GM21619 (cell line): ENCODE data around the gene RASGRP1.
"Not testable (repeated sequence)": the region's sequence is repeated elsewhere in the genome, so short reads cannot be mapped to it uniquely, and the experiment has no call there.

Experiments used
- ATAC-seq: cut with Tn5 transposase; IDR thresholded peaks from one replicate; pipeline ENCODE4 v1.9.1; 2021; ENCODE audit not compliant: unreplicated experiment

The RASGRP1 gene

DNA sequence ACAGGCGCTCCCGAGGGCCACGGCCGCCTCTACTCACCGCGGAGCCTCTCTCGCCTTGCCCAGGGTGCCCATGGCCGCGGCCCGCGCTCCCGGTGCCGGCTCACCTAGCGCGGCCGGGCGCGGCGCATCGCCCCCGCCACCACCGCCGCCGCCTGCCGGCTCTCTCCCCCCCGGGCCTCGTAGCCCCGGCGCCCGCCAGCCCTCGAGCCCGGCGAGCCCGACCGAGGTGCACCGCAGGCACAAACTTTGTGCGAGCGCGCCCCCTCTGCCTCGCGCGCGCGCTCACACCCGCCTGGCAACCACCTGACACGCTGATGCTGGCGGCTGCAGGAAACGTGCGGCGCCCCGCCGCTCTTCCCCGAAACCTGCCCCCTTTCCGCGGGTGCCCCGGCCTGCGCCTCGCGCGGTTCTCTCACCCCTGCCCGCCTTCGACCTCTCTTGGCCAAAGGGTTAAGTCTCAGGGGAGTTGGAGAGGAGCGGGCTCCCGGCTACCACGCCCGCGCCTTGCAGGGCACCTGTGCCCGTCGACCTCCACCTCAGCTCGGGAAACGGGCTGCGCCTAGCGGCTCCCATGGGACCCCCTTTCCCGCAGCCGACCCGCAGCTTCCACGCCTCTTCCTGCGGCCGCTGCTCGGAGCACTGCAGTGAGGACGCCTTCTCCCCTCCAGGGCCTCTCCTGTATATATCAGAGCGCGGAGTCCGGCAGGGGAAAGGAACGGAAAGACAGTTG lies at the start of gene RASGRP1:
Gene RASGRP1, minus strand, starts transcription at position 258 of the 730 bp plus-strand sequence. Its CDS starts 186 bp downstream, at position 72.
- ATAC-seq = peak; percentile 55

DNA sequence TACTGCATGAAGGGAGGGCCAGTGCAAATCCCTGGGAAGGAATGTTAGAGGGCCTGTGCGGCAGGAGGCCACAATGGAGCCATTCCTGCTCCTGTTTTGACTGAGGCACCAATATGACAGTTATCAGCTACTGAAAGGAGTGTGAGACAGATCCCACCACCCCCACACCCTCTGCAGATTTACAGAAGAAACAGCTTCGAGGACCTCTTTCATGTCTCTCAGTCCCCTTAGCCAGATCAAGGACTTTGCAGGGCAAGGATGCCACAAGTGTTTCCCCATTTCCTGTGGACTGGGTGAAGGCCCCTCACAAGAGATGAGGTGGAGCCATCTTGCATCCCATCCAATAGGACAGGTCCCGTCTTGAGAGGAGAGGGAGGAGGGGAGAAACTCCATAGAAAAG lies 48.5 kb upstream of the RASGRP1 start:
- no peak for ATAC-seq

DNA sequence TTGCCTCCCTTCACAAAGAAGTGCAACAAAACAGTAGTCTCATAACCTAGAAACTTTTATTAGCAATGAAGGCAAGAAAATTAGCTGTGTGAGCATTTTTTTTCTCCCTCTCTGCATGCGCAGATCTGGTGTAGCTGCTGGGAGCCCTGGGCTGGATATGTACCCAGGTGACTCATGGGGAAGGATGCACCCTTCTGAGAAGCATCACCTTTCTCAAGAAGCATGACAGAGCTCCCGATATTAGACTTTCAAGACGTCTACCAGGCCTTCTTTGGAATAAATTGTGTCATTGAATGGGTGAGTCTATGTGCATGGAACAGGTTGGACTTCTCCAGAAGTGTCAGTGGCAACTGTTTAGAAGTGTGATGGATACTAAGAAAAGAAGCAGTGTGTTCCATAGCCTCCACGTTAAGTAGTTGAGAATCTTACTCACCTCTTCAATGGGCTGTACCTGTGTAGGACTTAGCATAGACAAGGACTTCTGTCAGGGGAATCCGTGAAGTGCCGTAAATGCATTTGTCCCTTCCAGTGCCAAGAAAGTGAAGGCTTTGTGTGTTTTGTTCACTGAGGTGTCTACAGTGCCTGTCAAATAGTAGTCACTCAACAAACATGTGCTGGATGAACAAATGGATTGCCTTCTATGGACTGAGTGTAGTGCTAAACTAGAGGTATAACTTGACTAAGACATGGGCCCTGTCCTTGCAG lies 47.7 kb upstream of the RASGRP1 start:
- no peak for ATAC-seq

DNA sequence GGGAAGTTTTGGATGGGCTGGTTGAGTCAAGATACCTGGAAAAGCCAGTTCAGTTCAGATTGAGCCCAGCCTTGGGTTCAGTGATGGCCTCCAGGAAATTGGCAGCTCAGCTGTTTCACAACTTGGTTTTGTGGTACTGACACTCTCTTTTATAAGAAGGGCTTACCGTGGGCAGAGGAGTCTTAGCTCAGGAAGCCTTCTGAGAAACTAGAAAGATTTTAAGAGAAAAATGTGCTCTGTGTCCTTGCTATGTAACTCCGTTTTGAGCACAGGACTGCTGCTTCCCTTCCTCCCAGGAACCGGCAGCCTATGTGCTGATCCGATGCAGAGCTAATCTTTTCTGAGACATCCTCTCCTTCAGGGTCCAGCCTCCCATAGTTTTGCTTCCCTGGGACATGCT lies 46.6 kb upstream of the RASGRP1 start:
- ATAC-seq = no peak

DNA sequence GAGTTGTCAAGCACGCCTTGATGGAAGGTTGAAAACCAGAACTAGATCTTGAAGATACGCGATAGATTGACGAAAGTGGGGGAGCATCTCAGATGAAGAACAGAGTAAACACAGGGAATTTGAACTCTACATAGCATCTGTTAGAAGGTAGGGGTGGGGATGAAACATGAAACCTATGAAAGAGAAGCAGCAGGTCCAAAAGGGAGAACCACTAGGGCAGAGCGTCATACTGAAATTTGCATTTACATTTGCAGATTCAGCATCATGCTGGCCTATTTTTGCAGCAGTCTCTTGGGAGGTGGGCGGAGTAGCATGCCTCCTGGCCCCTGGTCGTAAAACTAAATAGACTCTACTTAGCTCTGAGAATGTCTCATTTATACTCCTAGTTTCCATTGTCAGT lies 46.1 kb upstream of the RASGRP1 start:
- ATAC-seq = no peak

DNA sequence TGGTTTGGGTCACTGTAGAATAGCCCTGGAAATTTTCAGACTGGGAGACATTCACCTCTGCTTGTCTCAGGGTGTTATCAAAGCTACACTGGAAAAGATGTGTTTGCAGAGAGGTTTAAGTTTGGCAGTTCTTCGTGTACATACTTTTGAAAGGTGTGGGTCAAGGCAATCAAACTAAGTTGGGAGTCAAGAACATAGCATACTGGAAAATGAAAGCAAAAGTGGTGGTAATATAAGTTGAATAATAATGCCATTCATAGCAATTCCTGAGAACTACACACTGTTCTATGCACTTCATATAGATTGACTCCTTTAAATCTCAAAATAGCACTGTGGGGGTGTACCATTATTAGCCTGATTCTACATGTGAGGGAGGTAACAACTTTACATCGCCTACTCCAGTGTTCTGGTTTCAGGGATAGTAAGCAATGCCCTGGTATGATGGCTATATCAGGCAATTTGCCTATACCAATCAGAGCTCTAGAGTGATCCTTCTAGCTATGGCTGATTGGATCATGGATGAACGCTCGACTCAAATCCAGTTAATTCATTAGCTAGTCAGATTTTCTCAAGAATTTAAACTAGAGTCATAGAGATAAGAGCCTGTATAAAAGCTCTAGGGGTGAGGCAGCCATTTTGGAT lies 44.6 kb upstream of the RASGRP1 start:
- no peak for ATAC-seq

DNA sequence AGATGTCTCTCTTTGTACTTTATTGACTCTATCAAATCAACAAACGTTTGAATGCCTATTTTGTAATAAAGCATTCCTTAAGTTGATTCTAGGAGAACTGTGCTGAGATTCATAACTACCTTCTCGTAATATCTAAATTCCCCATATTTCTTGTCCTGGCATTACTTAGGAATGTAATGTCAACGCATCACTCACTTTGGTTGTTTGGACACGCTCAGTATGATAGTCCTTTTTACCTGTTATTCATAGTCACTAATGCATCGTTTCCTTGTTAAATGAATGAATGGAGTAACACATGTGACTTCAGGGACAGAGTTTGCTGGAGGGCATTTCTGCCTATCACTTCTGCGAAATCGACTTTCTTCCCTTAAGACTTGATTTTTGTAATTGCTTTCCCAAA lies 44.1 kb upstream of the RASGRP1 start:
- ATAC-seq = no peak

DNA sequence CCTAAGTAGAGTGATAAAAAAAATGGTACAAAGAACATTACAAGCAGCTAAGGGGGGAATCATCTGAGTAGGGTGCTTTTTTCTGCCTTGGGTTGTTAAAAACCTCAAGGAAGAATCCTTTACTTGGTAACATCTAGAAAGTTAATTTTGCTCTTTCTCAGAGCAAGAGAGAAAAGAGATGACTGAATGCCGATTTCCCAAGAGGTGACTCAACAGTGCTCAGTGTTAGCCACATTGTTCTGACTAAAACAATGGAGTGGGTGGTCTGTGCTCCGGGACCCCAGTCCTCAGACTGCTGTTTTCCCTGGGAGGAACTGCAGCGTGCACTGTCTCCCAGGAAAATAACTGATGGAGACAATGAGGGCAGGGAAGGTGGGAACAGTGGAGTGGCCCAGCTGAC lies 41.1 kb upstream of the RASGRP1 start:
- no peak for ATAC-seq

DNA sequence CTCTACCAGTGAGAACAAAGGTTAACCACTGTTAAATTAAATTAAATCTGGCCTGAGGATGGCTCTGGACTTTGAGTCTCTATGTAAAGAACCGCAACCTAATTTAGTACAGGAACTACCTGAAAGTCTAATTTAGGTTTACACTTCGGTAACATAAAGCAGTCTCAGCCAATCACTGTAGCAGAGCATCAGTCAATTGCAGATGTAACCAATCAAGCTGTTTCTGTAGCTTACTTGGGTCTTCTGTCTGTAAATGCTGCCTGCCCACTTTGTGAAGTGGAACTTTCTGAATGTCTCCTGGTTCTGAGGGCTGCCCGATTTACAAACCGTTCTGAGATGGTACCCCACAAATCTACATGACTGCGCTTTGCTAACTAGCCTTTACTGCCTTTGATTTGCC lies 39.1 kb upstream of the RASGRP1 start:
- no peak for ATAC-seq

DNA sequence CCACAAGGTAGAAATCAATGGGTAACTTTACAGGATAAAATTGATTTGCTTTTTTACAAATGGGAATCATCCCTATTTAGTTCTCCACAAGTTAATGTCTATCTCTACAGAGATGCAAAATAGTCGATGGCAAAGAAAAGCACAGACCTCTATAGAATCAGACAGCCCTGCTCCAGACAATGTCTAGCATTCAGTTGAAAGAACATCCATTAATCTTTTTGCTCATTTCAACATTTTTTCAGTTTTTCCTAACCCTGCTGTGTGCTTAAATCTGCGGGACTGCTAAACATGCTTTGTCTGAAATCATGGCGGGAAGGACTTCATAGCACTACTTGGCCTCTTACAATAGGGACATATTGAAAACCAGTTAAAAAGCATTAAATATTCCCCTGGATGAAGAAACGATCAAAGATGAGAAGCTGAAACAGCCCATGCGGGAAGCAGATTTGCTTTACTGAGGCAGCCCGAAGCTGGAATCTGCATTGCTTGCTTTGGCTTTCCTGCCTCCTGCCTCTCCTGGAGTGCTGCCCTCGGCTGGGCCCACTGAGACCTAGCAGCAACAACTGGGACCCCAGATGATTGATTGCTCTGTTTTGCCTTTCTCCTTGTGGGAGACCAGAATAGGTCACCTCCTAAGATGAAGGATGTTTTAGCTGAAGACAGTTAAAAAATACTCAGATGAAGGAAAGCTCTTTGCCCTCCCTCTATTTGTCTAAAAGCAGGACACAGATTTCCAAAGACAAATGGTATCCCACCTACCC lies 38.5 kb upstream of the RASGRP1 start:
- ATAC-seq = no peak

DNA sequence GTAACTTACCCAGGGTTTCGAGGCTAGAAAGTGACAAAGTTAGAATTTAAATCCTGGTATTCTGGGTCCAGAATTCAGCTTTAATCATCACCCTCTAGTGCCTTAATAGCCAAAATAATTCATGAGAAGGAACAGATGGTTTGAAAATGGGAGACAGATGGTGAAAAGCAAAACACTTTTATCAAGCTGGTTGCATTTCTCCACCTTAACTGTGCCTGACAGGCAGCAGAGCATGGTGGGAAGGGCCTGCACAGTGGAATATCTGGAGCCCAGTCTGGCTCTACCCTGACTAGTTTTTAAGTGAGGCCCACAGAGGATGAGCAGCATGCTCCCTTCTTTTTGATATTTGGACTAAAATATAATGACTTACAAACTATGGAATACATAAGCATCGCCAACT lies 35.6 kb upstream of the RASGRP1 start:
- ATAC-seq = no peak

DNA sequence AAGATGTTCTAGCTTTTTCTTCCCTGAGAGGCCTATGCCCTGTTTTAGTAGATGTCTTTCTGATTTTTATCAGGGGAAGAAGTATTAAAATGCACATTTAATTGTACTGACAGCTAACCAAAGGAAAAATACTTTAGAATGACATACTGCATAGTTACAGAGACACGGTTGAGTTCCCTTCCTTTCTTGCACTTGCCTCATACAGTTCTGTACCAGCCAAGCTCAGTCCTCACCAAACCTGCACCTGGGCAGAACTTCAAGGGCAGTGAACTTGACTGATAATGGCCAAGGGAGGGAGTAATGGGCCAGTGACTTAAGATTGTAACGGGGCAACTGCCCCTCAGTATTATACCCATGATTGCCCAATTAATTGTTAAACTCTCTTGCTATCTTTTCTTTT lies 34.1 kb upstream of the RASGRP1 start:
- ATAC-seq = no peak

DNA sequence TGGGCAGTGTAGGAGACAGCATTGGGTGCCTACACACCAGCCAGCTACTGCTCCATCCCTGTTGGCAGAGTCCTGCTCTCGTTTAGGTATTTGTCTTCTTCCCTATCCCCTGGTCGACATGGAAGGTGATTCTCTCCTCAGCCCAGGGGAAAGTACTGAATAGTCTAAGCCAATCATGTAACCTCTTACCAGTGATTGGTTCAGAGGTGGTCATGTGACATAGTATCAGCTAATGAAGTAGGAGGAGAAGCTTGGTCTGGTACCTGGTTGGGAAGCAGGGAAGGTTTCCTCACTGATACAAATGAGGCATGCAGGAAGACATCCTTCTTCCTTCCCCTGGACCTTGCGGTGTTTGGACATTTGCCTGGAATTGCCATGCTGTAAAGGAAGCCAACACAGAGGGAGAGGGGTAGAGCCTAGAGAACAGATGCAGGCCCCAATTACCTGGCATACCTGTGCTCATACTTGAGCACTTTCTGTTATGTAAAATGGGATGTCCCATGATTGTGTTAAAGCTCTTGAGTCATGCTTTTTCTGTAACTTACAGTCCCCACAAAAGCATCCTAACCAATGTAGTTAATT lies 32.7 kb upstream of the RASGRP1 start:
- ATAC-seq = no peak

DNA sequence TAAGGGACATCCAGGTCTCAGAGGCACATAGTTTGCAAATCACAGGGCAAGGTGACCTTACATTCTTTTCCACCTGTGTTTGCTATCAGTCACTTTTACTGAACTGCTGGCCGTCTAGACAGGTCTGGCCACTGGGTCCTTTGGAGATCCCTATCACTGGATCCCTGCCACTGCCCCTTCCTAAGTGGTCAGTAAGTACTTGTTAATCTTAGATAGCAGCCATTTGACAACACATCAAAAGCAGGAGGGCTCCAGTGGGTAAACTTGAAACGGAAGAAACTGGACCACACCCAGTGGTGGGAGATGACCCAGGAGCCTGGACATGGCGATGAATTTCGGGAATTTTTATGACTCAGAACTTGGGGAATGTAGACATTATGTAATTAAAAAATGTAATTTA lies 28.9 kb upstream of the RASGRP1 start:
- ATAC-seq = no peak

DNA sequence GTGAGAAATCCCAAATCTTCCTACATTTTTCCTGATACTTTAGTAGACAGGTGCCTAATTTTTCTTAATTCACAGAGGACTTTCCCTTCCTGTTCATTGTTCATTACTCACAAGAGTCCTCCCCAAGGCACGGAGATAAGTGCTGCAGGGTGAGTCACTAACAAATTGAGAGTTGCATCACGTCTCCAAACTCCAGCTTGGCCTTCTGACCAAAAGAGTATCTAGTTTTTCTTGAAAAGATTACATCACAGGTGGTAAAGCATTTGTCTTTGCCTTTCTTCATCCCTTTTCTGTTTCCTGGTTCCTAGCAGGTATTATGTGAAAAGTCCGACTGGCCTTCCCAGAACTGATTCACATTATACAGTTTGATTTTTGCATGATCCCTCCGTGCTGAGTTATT lies 24.9 kb upstream of the RASGRP1 start:
- ATAC-seq = no peak

DNA sequence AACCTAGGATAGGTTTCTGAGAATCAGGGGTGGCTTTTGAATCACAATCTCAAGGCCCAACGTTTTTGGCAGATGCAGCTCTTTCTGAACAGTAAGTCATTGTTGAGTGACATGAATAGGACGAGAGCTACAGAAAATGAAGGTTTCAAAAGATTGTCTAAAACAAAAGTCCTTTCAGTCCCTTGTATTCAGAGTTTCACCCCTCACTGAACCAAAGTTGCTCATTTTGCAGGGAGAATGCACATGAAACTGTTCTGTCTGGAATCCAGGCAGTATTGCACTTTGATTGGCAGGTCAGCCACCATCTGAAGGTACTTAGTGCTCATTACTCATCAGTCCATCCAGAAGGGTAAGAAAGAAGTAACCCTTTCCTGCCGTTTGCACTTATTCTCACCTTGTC lies 24.1 kb upstream of the RASGRP1 start:
- no peak for ATAC-seq

DNA sequence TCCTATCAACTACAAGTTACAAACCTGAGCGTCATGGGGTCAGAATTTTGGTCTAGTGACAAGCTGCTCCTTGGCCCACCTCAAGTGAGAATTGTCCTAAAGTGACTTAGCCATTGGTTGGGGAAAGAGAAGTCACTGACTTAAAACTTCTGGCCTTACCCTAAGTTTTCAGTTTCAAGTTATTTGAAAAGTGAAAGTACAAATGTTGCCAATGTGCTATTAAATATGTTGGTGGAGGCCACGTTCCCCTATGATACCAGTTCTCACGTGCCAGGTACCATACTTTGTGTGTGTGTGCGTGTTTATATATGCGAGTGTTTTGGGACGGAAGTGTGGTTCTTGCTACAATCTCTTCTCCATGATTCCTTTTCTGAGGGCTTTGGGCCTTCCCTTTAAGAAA lies 22.6 kb upstream of the RASGRP1 start:
- no peak for ATAC-seq

DNA sequence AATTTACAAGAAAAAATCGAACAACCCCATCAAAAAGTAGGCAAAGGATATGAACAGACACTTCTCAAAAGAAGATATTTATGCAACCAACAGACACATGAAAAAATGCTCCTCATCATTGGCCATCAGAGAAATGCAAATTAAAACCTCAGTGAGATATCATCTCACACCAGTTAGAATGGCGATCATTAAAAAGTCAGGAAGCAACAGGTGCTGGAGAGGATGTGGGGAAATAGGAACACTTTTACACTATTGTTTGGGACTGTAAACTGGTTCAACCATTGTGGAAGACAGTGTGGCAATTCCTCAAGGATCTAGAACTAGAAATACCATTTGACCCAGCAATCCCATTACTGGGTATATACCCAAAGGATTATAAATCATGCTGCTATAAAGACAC lies 21.4 kb upstream of the RASGRP1 start:
- ATAC-seq = not testable (repeated sequence)

DNA sequence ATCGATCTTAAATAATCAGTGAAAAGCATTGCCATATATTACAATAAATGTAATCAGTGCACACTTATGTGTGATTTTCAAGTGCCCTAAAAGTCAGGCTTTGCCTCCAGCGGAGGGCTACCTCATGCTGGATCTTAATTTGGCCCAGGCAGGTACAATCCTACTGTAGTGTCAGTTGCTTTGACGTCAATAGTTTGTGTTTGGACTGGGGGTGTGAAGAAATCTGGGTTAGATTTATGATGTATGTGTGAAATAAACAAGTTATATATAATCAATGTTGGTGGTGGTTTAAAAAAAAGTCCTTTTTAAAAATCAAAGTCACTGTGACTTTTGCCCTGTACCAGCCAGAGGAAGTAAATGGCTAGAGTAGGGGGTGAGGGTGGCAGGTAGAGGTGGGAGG lies 14.0 kb upstream of the RASGRP1 start:
- ATAC-seq = no peak

DNA sequence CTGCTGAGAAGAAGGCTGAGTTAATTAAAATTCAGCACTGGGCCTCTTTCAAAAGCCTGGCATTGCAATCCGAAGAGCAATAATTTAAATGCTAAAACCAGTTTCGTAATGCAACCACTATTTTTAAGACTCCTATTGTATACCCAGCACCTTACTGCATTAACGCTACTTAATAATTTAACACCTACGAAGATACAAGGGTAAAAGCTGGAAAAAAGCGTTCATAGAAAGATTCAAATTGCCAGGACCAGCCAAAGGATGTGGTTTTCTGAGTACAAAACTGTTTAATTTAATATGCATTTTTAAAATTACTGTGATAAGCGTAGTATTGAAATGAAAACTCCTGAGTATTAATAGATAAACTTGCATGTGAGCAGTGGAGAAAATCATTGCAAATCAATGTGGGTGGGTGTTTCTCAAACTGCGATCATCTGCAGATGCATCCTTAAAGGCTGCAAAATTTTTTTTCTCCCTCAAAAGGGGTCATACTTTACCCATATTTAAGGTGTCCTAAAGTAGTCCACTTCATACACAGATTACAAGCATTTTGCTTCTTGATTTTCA lies 12.9 kb upstream of the RASGRP1 start:
- no peak for ATAC-seq

DNA sequence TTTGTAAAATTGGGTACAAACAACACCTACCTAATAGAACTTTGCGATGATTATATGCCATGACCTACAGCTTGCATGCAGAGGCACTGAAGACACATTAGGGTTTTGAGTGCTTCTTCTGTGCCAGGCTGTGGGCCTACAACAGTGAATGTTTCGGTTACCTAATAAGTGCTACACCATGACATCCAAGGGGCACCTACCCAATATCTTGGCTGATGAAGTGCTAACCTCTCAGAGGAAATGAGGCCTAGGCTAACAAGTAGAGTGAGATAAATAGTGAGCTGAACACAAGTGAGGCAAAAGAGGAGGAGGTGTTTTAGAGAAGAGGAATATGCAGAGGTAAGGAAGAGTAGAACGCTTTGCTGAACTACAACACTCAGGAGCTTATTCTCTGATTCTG lies 12.2 kb upstream of the RASGRP1 start:
- ATAC-seq = no peak
